Measurements from ENCODE around the gene POU3F3. TPM values are rescaled to one million over a fixed set of nuclear protein-coding genes. Genes with fewer than 3 reads are reported as not detected.
A peak's percentile ranks its signal among the peaks of the same experiment; 100 is the strongest.

POU3F3 gene
- total and polyA plus RNA-seq, 2 of the 8 experiments (the other 6 are each of a cell fraction or from before 2014, with no cell fraction given): 0.09 TPM; not detected in 1

- Histone ChIP-seq H3K4me3 (ENCODE audit: extremely low read depth in 1 of 4, insufficient read depth in 2 of 4, low read depth in 3 of 4, low read length in 4 of 4) (peak overlapping the region in 3 of 4 experiments; percentile 5 to 53 (median 25); a peak in 5 of 8 replicates), H3K27me3 (replicated peaks in 1 of 4; ENCODE audit: control insufficient read depth in 3 of 4, extremely low read depth in 1 of 4, insufficient read depth in 3 of 4, low read length in 3 of 4) (peaks cover 83 to 100% (median 97%) of the 10 kb centered on the region in 4 experiments), H3K4me2 (ENCODE audit: insufficient read depth in 1 of 2, low read depth in 2 of 2, low read length in 2 of 2) (peak overlapping the region; percentile 68 to 74)
- TF ChIP-seq KDM4A (IDR thresholded peaks at IDR 0.05; ENCODE audit: low read depth, low read length, severe bottlenecking) (peak; percentile 53), EZH2 (IDR thresholded peaks at IDR 0.05; ENCODE audit: low read depth, low read length, severe bottlenecking) (peak; percentile 62)
Observed at GRCh38 chr2:104866883-104867812, 13.2 kb downstream of the POU3F3 start.

More at GRCh38 chr2:104866883-104867812, 13.2 kb downstream of the POU3F3 start:
- no peak overlapping the region for H4K91ac ChIP-seq (replicated peaks; ENCODE audit: insufficient read length, low read length)
- H3K23ac ChIP-seq (ENCODE audit: insufficient read length): no peak overlapping the region
- no peaks in the 10 kb centered on the region for H3K79me1 ChIP-seq (ENCODE audit: low read depth, low read length)
- H2BK5ac ChIP-seq (ENCODE audit: low read depth, low read length): no peak overlapping the region
- H3K56ac ChIP-seq (replicated peaks; ENCODE audit: insufficient read length, low read depth, low read length): no peak overlapping the region
- no peak overlapping the region; the same call in 1 of the 2 replicates for H2BK20ac ChIP-seq (ENCODE audit: low read length)
- no peaks in the 10 kb centered on the region; a peak in 1 of 8 replicates for H3K36me3 ChIP-seq (ENCODE audit: control insufficient read depth in 2 of 4, insufficient read depth in 4 of 4, low read length in 3 of 4)
- H3K18ac ChIP-seq (ENCODE audit: extremely low read depth, low read length): no peak overlapping the region; the same call in 1 of the 2 replicates
- FAIRE-seq: no peak
- H3K4ac ChIP-seq (replicated peaks; ENCODE audit: insufficient read length, low read depth, low read length): no peak overlapping the region
- peaks cover 17 to 31% of the 10 kb centered on the region in 2 experiments for H4K20me1 ChIP-seq (replicated peaks in 1 of 2; ENCODE audit: control insufficient read depth in 1 of 2, insufficient read depth in 2 of 2, low read length in 2 of 2)
- H3K9ac ChIP-seq (replicated peaks in 1 of 4; ENCODE audit: extremely low read depth in 1 of 4, low read depth in 3 of 4, low read length in 3 of 4): no peak overlapping the region
- 2% methylated on average over 51 of the region's 51 CpGs; no CpG with 5 or more reads in 1 of the 2 experiments for WGBS, 2 experiments (ENCODE audit: extremely low coverage in 1 of 2, insufficient coverage in 1 of 2, insufficient read length in 1 of 2, insufficient replicate concordance in 2 of 2, low coverage in 1 of 2, low lambda C conversion rate in 2 of 2, missing lambda C conversion rate in 1 of 2)
- no peaks in the 10 kb centered on the region for H3K9me3 ChIP-seq (ENCODE audit: insufficient read depth in 2 of 2, low read depth in 1 of 2, low read length in 1 of 2)
- H3K23me2 ChIP-seq (ENCODE audit: low read depth, low read length): peaks cover 10% of the 10 kb centered on the region
- no peak overlapping the region for H3K27ac ChIP-seq (ENCODE audit: low read depth, low read length)
- H2AK5ac ChIP-seq (ENCODE audit: low read depth, low read length): no peak overlapping the region
- ChIA-PET POLR2A (ENCODE audit: partially characterized antibody) (no interaction called here), CTCF (ENCODE audit: partially characterized antibody) (interaction anchor here (0.7 to 2.3 kb wide), 9 partner anchors 7 to 451 kb away, joined by 3 to 9 read pairs (median 4); no protein-coding TSS in a partner anchor)
- H2BK12ac ChIP-seq (ENCODE audit: low read depth, low read length): peak overlapping the region; percentile 91
- no peak overlapping the region for H2BK15ac ChIP-seq (ENCODE audit: low read length)
- peaks cover 4 to 44% (median 22%) of the 10 kb centered on the region in 4 experiments for H3K4me1 ChIP-seq (replicated peaks in 1 of 4; ENCODE audit: control insufficient read depth in 3 of 4, insufficient read depth in 4 of 4, low read length in 3 of 4)
- H2AFZ ChIP-seq (ENCODE audit: low read length): no peak overlapping the region; the same call in 1 of the 2 replicates
- H2BK120ac ChIP-seq (replicated peaks; ENCODE audit: low read depth, low read length): no peak overlapping the region
- H4K8ac ChIP-seq (ENCODE audit: extremely low read depth, insufficient read depth, low read length): no peak overlapping the region
- H4K5ac ChIP-seq (ENCODE audit: insufficient read length, low read depth, low read length): no peak overlapping the region
- no peaks in the 10 kb centered on the region for H3K79me2 ChIP-seq (ENCODE audit: control insufficient read depth in 1 of 2, insufficient read depth in 2 of 2, low read length in 2 of 2)
- no peak overlapping the region for H3K14ac ChIP-seq (ENCODE audit: insufficient read length)
- peak in 1 of 2 experiments; percentile 71 for DNase-seq (ENCODE audit: low read depth in 1 of 2, low spot score in 2 of 2)
